PC-3 (cell line): ENCODE data around the gene HAUS1.

ENCODE experiments used
- EZH2 ChIP-seq: fragments of 300-600 bp; sonication (generic); IDR thresholded peaks from one replicate; pipeline ENCODE4 v1.6.1; 2017; ENCODE audit warnings: antibody characterized with exemption, mild to moderate bottlenecking, low read length; ENCODE audit not compliant: unreplicated experiment
- EZH2phosphoT487 ChIP-seq: fragments of 300-600 bp; sonication (generic); IDR thresholded peaks from 2 replicates; pipeline ENCODE4 v1.6.1; 2018; ENCODE audit warnings: mild to moderate bottlenecking, antibody characterized with exemption, low read length, borderline replicate concordance
- TF ChIP-seq, protein P1 (sequence below): fragments of 300-600 bp; sonication (generic); conservative IDR thresholded peaks from 2 replicates; pipeline ENCODE4 v1.5.1; 2017; ENCODE audit warnings: antibody characterized with exemption, low read depth, mild to moderate bottlenecking, low read length

DNA sequence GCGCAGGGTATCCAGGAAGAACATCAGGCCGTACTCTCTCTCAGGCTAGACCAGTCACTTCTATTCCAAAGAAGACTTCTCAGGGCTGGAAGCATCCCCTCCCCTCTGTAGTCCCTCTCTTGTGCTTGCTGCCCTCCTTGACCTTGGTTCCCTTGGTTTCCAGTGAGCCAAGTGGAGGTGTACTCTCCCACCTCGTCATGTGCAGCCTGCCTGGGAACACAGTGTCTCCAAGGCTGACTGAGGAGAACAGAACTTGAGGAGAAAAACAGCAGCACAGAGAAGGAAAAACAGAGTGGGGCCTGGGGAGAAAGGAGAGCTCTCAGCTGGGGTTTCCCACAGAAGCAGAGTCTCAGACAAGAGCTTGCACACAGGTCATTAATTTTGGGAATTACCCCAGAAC, 52.7 kb downstream of the HAUS1 start:
- TF ChIP-seq, protein P1, sequence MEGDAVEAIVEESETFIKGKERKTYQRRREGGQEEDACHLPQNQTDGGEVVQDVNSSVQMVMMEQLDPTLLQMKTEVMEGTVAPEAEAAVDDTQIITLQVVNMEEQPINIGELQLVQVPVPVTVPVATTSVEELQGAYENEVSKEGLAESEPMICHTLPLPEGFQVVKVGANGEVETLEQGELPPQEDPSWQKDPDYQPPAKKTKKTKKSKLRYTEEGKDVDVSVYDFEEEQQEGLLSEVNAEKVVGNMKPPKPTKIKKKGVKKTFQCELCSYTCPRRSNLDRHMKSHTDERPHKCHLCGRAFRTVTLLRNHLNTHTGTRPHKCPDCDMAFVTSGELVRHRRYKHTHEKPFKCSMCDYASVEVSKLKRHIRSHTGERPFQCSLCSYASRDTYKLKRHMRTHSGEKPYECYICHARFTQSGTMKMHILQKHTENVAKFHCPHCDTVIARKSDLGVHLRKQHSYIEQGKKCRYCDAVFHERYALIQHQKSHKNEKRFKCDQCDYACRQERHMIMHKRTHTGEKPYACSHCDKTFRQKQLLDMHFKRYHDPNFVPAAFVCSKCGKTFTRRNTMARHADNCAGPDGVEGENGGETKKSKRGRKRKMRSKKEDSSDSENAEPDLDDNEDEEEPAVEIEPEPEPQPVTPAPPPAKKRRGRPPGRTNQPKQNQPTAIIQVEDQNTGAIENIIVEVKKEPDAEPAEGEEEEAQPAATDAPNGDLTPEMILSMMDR: no peak
- TF ChIP-seq EZH2phosphoT487 (no peak), EZH2 (no peak)
